Measurements from ENCODE around the gene SLC1A7.

GRCh38 chr1:53130598-53130877, 11.9 kb downstream of the SLC1A7 start:
- TF ChIP-seq EGR1 (IDR thresholded peaks at IDR 0.05) (no peak), EP300 (IDR thresholded peaks at IDR 0.05; ENCODE audit: borderline replicate concordance) (no peak), TAF1 (IDR thresholded peaks at IDR 0.05; ENCODE audit: low read depth) (no peak), RAD21 (IDR thresholded peaks at IDR 0.05; ENCODE audit: low read depth) (no peak), MAX (IDR thresholded peaks at IDR 0.05) (no peak), REST (IDR thresholded peaks at IDR 0.05; ENCODE audit: low read depth) (no peak), USF1 (IDR thresholded peaks at IDR 0.05) (no peak)

Measured in Ishikawa (cell line).